NT2/D1 (cell line): ENCODE measurements around the gene SCCPDH.

Experiments used
- YY1 ChIP-seq: IDR thresholded peaks from 2 replicates; pipeline ENCODE4 v1.6.1; 2011; ENCODE audit not compliant: insufficient read length, insufficient read depth
- ZNF274 ChIP-seq: IDR thresholded peaks from 2 replicates; pipeline ENCODE4 v1.6.1; 2011; ENCODE audit warnings: mild to moderate bottlenecking, low read depth, low read length

DNA sequence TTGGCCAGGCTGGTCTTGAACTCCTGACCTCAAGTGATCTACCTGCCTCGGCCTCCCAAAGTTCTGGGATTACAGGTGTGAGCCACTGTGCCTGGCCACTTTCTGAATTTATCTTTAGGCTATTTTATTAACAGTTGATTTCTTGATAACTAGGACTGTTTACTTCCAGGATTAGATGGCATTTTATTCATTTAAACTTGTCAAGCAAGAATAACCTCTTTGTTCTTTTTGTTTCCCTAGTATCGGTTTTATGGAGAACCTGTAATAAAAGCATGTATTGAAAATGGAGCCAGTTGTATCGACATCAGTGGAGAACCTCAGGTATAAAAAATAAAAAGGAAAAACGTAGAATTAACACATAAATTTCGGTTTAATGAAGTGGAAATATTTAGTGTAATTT is 11.5 kb downstream of the SCCPDH start:
- no peak for TF ChIP-seq YY1
- no peak for TF ChIP-seq ZNF274
